IPS-NIHi11 (cell line): ENCODE data around the gene DKC1.

Source experiments
- DNase-seq: peaks from one replicate; pipeline ENCODE4 v3.0.0; 2012; ENCODE audit warnings: mixed read lengths, low spot score

DKC1 gene

GRCh38 chrX:154762537-154763296 is at the start of gene DKC1:
DKC1 (plus strand) TSS chrX:154762864; CDS start chrX:154762966, 102 bp downstream.
- DNase-seq, result peak; percentile 90

GRCh38 chrX:154714925-154715324 is 47.7 kb upstream of the DKC1 start:
- peak; percentile 63 for DNase-seq

- DNase-seq, result no peak
Measured at GRCh38 chrX:154715825-154716224, 46.8 kb upstream of the DKC1 start.

- no peak for DNase-seq
Measured at GRCh38 chrX:154717824-154718223, 44.8 kb upstream of the DKC1 start.

GRCh38 chrX:154718616-154719015 is 44.0 kb upstream of the DKC1 start:
- DNase-seq, result no peak

GRCh38 chrX:154719132-154719675 is 43.5 kb upstream of the DKC1 start:
- no peak for DNase-seq

GRCh38 chrX:154720067-154720466 is 42.6 kb upstream of the DKC1 start:
- no peak for DNase-seq

- DNase-seq, result no peak
Measured at GRCh38 chrX:154721155-154721554, 41.5 kb upstream of the DKC1 start.

GRCh38 chrX:154724993-154725756 is 37.5 kb upstream of the DKC1 start:
- DNase-seq, result no peak

- no peak for DNase-seq
Measured at GRCh38 chrX:154727418-154727817, 35.2 kb upstream of the DKC1 start.

- peak; percentile 10 for DNase-seq
Measured at GRCh38 chrX:154727871-154728270, 34.8 kb upstream of the DKC1 start.

GRCh38 chrX:154728431-154729190 is 34.1 kb upstream of the DKC1 start:
- no peak for DNase-seq

- no peak for DNase-seq
Measured at GRCh38 chrX:154729439-154729838, 33.2 kb upstream of the DKC1 start.

- no peak for DNase-seq
Measured at GRCh38 chrX:154730253-154730891, 32.3 kb upstream of the DKC1 start.

- no peak for DNase-seq
Measured at GRCh38 chrX:154731184-154731583, 31.5 kb upstream of the DKC1 start.

GRCh38 chrX:154731881-154732280 is 30.8 kb upstream of the DKC1 start:
- no peak for DNase-seq

- DNase-seq, result no peak
Measured at GRCh38 chrX:154732421-154733065, 30.1 kb upstream of the DKC1 start.

- no peak for DNase-seq
Measured at GRCh38 chrX:154733066-154733425, 29.6 kb upstream of the DKC1 start.

- DNase-seq, result no peak
Measured at GRCh38 chrX:154734061-154734781, 28.4 kb upstream of the DKC1 start.

GRCh38 chrX:154735695-154736393 is 26.8 kb upstream of the DKC1 start:
- no peak for DNase-seq
